AG04450 (cell line): ENCODE data around the gene NOL4L. TPM values are rescaled to one million over a fixed set of nuclear protein-coding genes. Genes with fewer than 3 reads are reported as not detected.
A peak's percentile ranks its signal among the peaks of the same experiment; 100 is the strongest.

Experiments used
- CTCF ChIA-PET: fragments of 300-600, 350-600 bp; formaldehyde crosslinking; extraction: SDS; loops from one replicate; lab custom pipeline; 2022; ENCODE audit warnings: antibody characterized with exemption, inconsistent platforms; lab: Charles Lee
- POLR2A ChIA-PET: fragments of 350-600 bp; formaldehyde crosslinking; extraction: SDS; loops from one replicate; lab custom pipeline; 2021; ENCODE audit warnings: antibody characterized with exemption, inconsistent platforms; lab: Yijun Ruan, JAX
- DNase-seq: peaks from one replicate; pipeline ENCODE4 v3.0.0-alpha.2; 2011; ENCODE audit warnings: low read depth, low spot score
- H3K27ac ChIP-seq: one replicate; pipeline ENCODE4 v1.5.1; 2012; ENCODE audit warnings: low read depth, low read length, control low read depth
- H3K27me3 ChIP-seq: one replicate; pipeline ENCODE4 v1.6.0; 2012; ENCODE audit warnings: low read length; ENCODE audit not compliant: control insufficient read depth, insufficient read depth
- H3K4me3 ChIP-seq: 2 replicates; pipeline ENCODE4 v1.5.1; 2011; ENCODE audit warnings: mild to moderate bottlenecking, low read depth, low read length, control low read depth
- H3K9me3 ChIP-seq: 2 replicates; pipeline ENCODE4 v1.5.1; 2012; ENCODE audit warnings: low read length; ENCODE audit not compliant: control insufficient read depth, insufficient read depth
- polyA plus RNA-seq: library from polyadenylated mRNA; depleted of rRNA; stranded (reverse); fragments of >200 nt; gene quantifications from 2 replicates; pipeline ENCODE4 v1.2.3, GENCODE V29; 2011
- TF ChIP-seq, protein P1 (sequence below): IDR thresholded peaks from 2 replicates; pipeline ENCODE4 v1.5.1; 2011; ENCODE audit warnings: low read depth, low read length, control low read depth, inconsistent platforms

The NOL4L gene
- polyA plus RNA-seq, 1 experiment: 6.7 TPM

DNA sequence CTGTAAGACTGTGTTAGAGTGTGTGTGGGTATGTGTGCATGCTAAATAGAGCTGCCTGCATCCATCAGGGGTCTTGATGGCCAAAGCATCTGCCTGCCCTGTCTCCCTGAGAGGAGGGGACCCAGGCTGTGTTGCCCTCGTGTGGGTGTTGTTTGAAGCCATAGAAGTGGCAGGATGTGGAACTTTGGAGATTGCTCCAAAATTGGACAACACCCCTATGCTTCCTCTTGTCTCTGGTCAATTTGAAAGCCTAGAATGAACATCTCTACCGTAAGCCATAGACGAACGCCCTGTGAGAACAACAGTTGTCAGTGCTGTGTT is 144.4 kb downstream of the NOL4L start:
- TF ChIP-seq, protein P1, sequence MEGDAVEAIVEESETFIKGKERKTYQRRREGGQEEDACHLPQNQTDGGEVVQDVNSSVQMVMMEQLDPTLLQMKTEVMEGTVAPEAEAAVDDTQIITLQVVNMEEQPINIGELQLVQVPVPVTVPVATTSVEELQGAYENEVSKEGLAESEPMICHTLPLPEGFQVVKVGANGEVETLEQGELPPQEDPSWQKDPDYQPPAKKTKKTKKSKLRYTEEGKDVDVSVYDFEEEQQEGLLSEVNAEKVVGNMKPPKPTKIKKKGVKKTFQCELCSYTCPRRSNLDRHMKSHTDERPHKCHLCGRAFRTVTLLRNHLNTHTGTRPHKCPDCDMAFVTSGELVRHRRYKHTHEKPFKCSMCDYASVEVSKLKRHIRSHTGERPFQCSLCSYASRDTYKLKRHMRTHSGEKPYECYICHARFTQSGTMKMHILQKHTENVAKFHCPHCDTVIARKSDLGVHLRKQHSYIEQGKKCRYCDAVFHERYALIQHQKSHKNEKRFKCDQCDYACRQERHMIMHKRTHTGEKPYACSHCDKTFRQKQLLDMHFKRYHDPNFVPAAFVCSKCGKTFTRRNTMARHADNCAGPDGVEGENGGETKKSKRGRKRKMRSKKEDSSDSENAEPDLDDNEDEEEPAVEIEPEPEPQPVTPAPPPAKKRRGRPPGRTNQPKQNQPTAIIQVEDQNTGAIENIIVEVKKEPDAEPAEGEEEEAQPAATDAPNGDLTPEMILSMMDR: no peak
- DNase-seq: no peak
- no peak overlapping the region for H3K4me3 ChIP-seq
- H3K9me3 ChIP-seq: no peaks in the 10 kb centered on the region
- H3K27me3 ChIP-seq: no peaks in the 10 kb centered on the region
- H3K27ac ChIP-seq: no peak overlapping the region
- ChIA-PET CTCF (no interaction called here), POLR2A (no interaction called here)

DNA sequence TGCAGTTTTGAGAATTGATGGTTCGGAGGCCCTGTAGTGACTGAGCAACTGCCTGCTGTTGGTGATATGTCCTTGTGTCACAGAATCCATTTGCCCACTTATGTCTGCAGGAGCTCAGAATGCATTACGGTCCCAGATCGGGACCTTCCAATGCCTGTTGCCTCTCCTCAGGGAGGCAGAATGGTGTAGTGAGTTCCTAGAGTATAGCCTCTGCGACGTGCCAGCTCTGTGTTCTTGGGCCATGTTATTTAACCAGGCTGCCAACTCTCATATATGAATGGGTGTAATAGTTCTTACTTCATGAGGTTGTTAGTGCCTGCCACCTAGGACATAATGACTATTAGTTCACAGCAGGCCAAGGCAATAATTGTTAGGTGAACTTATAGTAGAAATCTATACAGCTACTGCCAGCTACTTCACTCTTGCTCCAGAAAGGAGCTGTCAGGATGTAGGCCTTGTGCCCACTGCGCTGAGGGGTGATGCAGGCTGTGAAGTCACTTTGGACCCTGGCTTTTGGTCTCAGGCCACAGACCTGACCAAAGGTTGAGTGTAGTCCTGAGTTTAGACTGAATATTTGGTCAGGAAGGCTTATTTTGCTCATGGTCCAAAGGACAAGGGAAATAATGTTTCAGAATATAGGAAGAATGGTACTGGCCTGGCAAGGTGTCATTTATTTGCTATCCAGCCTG is 144.9 kb downstream of the NOL4L start:
- ChIA-PET POLR2A (no interaction called here), CTCF (no interaction called here)
- no peak for DNase-seq
- Histone ChIP-seq H3K27me3 (no peaks in the 10 kb centered on the region), H3K4me3 (no peak overlapping the region), H3K27ac (no peak overlapping the region), H3K9me3 (no peaks in the 10 kb centered on the region)
- TF ChIP-seq, protein P1: no peak

DNA sequence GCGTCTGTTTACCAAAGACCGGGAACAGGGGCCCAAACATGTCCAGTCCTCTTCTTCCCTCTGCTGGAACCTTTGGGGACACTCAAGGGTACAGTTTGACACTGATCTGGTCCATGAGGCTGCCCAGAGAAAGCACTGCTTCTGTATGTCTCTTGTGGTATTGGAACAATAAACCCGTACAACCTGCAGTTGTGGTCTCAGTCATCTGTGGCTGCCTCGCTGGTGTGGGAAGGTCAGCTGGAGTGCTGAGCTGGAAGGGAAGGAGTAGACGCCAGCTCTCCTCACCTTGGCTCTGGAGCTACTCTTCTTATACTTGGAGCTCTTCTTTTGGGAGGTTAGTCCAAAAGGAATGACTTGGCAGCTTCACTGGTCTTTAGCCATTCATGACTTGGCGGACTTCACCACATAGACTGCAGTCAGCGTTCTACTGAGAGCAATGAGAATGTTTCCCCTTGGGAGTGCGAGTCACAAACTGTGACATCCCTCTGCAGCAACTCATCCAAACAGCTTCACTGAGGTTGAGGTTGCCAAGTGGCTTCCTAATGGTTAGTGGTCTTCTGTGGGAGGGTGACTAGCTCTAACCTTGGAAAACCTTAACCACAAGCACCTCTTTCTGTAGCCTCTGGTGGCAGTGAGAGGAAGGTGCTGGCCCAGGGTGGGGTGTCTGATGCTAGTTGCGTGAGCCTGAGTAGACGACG is 145.9 kb downstream of the NOL4L start:
- DNase-seq: peak; percentile 37
- peak overlapping the region; percentile 52 for H3K27ac ChIP-seq
- CTCF ChIA-PET: no interaction called here
- TF ChIP-seq, protein P1: 0 out of 2 replicates have a peak, but pooled peaks have one; percentile 10
- no peaks in the 10 kb centered on the region for H3K9me3 ChIP-seq
- POLR2A ChIA-PET: interaction anchor here (0.9 kb wide), 1 partner anchor 9 kb away, joined by 3 read pairs; no protein-coding TSS in a partner anchor
- no peaks in the 10 kb centered on the region for H3K27me3 ChIP-seq
- no peak overlapping the region for H3K4me3 ChIP-seq

DNA sequence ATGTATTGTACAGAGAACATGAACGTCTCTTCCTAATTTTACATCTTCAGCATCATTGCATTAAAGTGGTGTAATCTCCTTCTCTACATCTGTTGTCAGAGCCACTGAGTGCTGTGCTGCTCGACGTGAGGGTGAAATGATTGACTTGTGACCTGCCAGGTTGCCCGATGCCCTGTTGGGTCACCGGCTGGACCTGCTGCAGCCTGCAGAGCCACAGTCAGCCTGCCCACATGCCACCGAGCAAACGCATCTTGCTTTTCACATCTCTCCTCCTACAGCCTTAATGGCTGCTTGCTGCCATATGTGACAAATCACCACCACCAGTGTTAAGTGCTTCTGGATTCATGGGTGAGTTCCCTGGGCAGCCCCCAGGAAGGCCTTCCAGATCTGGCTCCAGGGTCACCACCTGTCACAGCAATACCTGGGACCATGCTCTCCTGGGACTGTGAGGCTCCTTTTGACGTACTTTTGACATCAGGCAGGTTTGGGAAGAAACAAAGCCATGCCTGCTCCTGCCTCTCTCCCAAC is 146.7 kb downstream of the NOL4L start:
- POLR2A ChIA-PET: no interaction called here
- DNase-seq: no peak
- TF ChIP-seq, protein P1: no peak
- no peaks in the 10 kb centered on the region for H3K9me3 ChIP-seq
- no peak overlapping the region for H3K27ac ChIP-seq
- CTCF ChIA-PET: interaction anchor here (0.6 kb wide), 1 partner anchor 42 kb away, joined by 4 read pairs; no protein-coding TSS in a partner anchor
- H3K27me3 ChIP-seq: no peaks in the 10 kb centered on the region
- H3K4me3 ChIP-seq: no peak overlapping the region
